Activated CD8-positive, alpha-beta memory T cell treated with anti-CD3 and anti-CD28 coated beads for 48 hours (primary cell): ENCODE measurements around the gene MIEF2.
"Not testable (repeated sequence)": the region's sequence is repeated elsewhere in the genome, so short reads cannot be mapped to it uniquely, and the experiment has no call there.

Source experiments
- DNase-seq, 3 experiments: peaks; one replicate each; pipeline ENCODE4 v3.0.0-alpha.2; 2020; ENCODE audit warnings: low read depth in 2 of 3, low spot score in 2 of 3

The MIEF2 gene

GRCh38 chr17:18281788-18282187 is 21.3 kb downstream of the MIEF2 start:
- DNase-seq: no peak

- no peak for DNase-seq
These were observed 24.8 kb downstream of the MIEF2 start for GRCh38 chr17:18285296-18285695.

GRCh38 chr17:18291718-18292540 is 31.5 kb downstream of the MIEF2 start:
- no peak for DNase-seq

- DNase-seq: not testable (repeated sequence)
These were observed 37.6 kb downstream of the MIEF2 start for GRCh38 chr17:18298061-18298460.

GRCh38 chr17:18300725-18301480 is 40.4 kb downstream of the MIEF2 start:
- DNase-seq: no peak

- not testable (repeated sequence) for DNase-seq
These were observed 42.7 kb downstream of the MIEF2 start for GRCh38 chr17:18303206-18303605.

GRCh38 chr17:18309202-18309601 is 48.7 kb downstream of the MIEF2 start:
- no peak for DNase-seq

- DNase-seq: peak in 1 of 3 experiments; percentile 16
These were observed 53.7 kb downstream of the MIEF2 start for GRCh38 chr17:18314059-18314730.

- DNase-seq: peak; percentile 91 to 92 (median 92)
These were observed 54.5 kb downstream of the MIEF2 start, which contains the start of the genes SMCR8 and TOP3A for GRCh38 chr17:18314731-18315561. SMCR8 (plus strand) TSS chr17:18315293; CDS start chr17:18315790, 497 bp downstream. TOP3A (minus strand) TSS chr17:18314994; CDS start chr17:18314778, 216 bp downstream.

GRCh38 chr17:18315562-18315922 is 55.1 kb downstream of the MIEF2 start:
- DNase-seq: no peak

- no peak for DNase-seq
These were observed 55.5 kb downstream of the MIEF2 start for GRCh38 chr17:18315961-18316360.
